MM.1S (cell line): ENCODE results near the gene PCNT.

Experiments
- DNase-seq: peaks from one replicate; pipeline ENCODE4 v3.0.0-alpha.2; 2015
- H2AFZ ChIP-seq: fragments of 300-600 bp; sonication (generic); 2 replicates; pipeline ENCODE4 v1.6.0; 2016; ENCODE audit warnings: antibody characterized with exemption, low read length
- H3F3A ChIP-seq: fragments of 300-600 bp; sonication (generic); 2 replicates; pipeline ENCODE4 v1.6.1; 2016; ENCODE audit warnings: mild to moderate bottlenecking, antibody characterized with exemption, low read length, moderate library complexity, mixed read lengths; ENCODE audit not compliant: insufficient read depth
- H3K27ac ChIP-seq: fragments of 300-600 bp; sonication (generic); 2 replicates; pipeline ENCODE4 v1.5.1; 2016; ENCODE audit warnings: mild to moderate bottlenecking, low read length
- H3K27me3 ChIP-seq: fragments of 300-600 bp; sonication (generic); replicated peaks from 2 replicates; pipeline ENCODE4 v1.6.0; 2016; ENCODE audit warnings: low read length; ENCODE audit not compliant: insufficient read depth
- H3K36me3 ChIP-seq: fragments of 300-600 bp; sonication (generic); replicated peaks from 2 replicates; pipeline ENCODE4 v1.6.1; 2016; ENCODE audit warnings: mild to moderate bottlenecking, low read length, mixed read lengths; ENCODE audit not compliant: insufficient read depth
- H3K4me1 ChIP-seq: fragments of 300-600 bp; sonication (generic); 2 replicates; pipeline ENCODE4 v1.6.1; 2016; ENCODE audit warnings: low read length, mixed read lengths
- H3K4me2 ChIP-seq: fragments of 300-600 bp; sonication (generic); 2 replicates; pipeline ENCODE4 v1.6.0; 2016; ENCODE audit warnings: low read depth, low read length
- H3K4me3 ChIP-seq: fragments of 300-600 bp; sonication (generic); 2 replicates; pipeline ENCODE4 v1.5.1; 2016; ENCODE audit warnings: low read length, mixed read lengths
- H3K79me2 ChIP-seq: fragments of 300-600 bp; sonication (generic); 2 replicates; pipeline ENCODE4 v1.6.1; 2016; ENCODE audit warnings: mixed run types, low read length, mixed read lengths
- H3K9ac ChIP-seq: fragments of 300-600 bp; sonication (generic); 2 replicates; pipeline ENCODE4 v1.6.1; 2016; ENCODE audit warnings: low read length, mixed read lengths
- H3K9me2 ChIP-seq: fragments of 300-600 bp; sonication (generic); replicated peaks from 2 replicates; pipeline ENCODE4 v1.6.1; 2016; ENCODE audit warnings: mild to moderate bottlenecking, low read length, mixed read lengths; ENCODE audit not compliant: insufficient read depth
- H3K9me3 ChIP-seq: fragments of 300-600 bp; sonication (generic); replicated peaks from 2 replicates; pipeline ENCODE4 v1.6.1; 2016; ENCODE audit warnings: mild to moderate bottlenecking, low read length, mixed read lengths; ENCODE audit not compliant: insufficient read depth
- H4K20me1 ChIP-seq: fragments of 300-600 bp; sonication (generic); 2 replicates; pipeline ENCODE4 v1.6.1; 2016; ENCODE audit warnings: mild to moderate bottlenecking, low read length, moderate library complexity, mixed read lengths; ENCODE audit not compliant: insufficient read depth
- CTCF ChIP-seq: fragments of 300-600 bp; sonication (generic); IDR thresholded peaks from 2 replicates; pipeline ENCODE4 v1.5.1; 2016; ENCODE audit warnings: antibody characterized with exemption, low read length, mixed read lengths
- EZH2 ChIP-seq: fragments of 300-600 bp; sonication (generic); optimal IDR thresholded peaks from 2 replicates; pipeline ENCODE3; 2017; ENCODE audit warnings: low read depth, mild to moderate bottlenecking, antibody characterized with exemption, low read length, mixed read lengths
- EZH2phosphoT487 ChIP-seq: fragments of 300-600 bp; sonication (generic); IDR thresholded peaks from 2 replicates; pipeline ENCODE4 v1.6.1; 2018; ENCODE audit warnings: antibody characterized with exemption, low read length

Gene PCNT

GRCh38 chr21:46289655-46290179, 34.2 kb upstream of the PCNT start:
- Histone ChIP-seq H2AFZ (no peak overlapping the region), H3F3A (peaks cover 16% of the 10 kb centered on the region), H4K20me1 (no peaks in the 10 kb centered on the region), H3K36me3 (peaks cover 6% of the 10 kb centered on the region; the same call in 1 of the 2 replicates), H3K9ac (no peak overlapping the region), H3K9me3 (no peaks in the 10 kb centered on the region), H3K4me1 (peaks cover 5% of the 10 kb centered on the region; the same call in 1 of the 2 replicates), H3K27ac (no peak overlapping the region), H3K79me2 (peaks cover 21% of the 10 kb centered on the region), H3K9me2 (no peaks in the 10 kb centered on the region), H3K4me3 (no peak overlapping the region), H3K4me2 (no peak overlapping the region), H3K27me3 (no peaks in the 10 kb centered on the region)
- no peak for DNase-seq
- no peak for TF ChIP-seq EZH2phosphoT487
- no peak for TF ChIP-seq CTCF
- TF ChIP-seq EZH2, result no peak

- no peak overlapping the region for H3K27ac ChIP-seq
- H4K20me1 ChIP-seq, result no peaks in the 10 kb centered on the region
- TF ChIP-seq CTCF (no peak), EZH2phosphoT487 (no peak), EZH2 (no peak)
- H3K4me1 ChIP-seq, result no peaks in the 10 kb centered on the region
- H3F3A ChIP-seq, result peaks cover 3% of the 10 kb centered on the region
- peaks cover 10% of the 10 kb centered on the region; the same call in 1 of the 2 replicates for H3K79me2 ChIP-seq
- H3K4me2 ChIP-seq, result no peak overlapping the region
- peaks cover 6% of the 10 kb centered on the region; the same call in 1 of the 2 replicates for H3K36me3 ChIP-seq
- no peak for DNase-seq
- H2AFZ ChIP-seq, result no peak overlapping the region
- H3K9me3 ChIP-seq, result no peaks in the 10 kb centered on the region
- no peaks in the 10 kb centered on the region for H3K27me3 ChIP-seq
- H3K9me2 ChIP-seq, result no peaks in the 10 kb centered on the region
- H3K4me3 ChIP-seq, result no peak overlapping the region
- H3K9ac ChIP-seq, result no peak overlapping the region
Measured at GRCh38 chr21:46291561-46291960, 32.4 kb upstream of the PCNT start.

- Histone ChIP-seq H3K9ac (no peak overlapping the region), H3K4me1 (no peaks in the 10 kb centered on the region), H4K20me1 (no peaks in the 10 kb centered on the region), H3K9me3 (no peaks in the 10 kb centered on the region), H3K9me2 (no peaks in the 10 kb centered on the region), H3F3A (no peaks in the 10 kb centered on the region), H3K4me3 (no peak overlapping the region), H3K4me2 (no peak overlapping the region), H3K27me3 (no peaks in the 10 kb centered on the region), H3K27ac (no peak overlapping the region), H3K36me3 (peaks cover 6% of the 10 kb centered on the region; the same call in 1 of the 2 replicates), H3K79me2 (0 out of 2 replicates have a peak, but pooled peaks cover under 1% of the 10 kb centered on the region), H2AFZ (no peak overlapping the region)
- no peak for TF ChIP-seq EZH2phosphoT487
- no peak for TF ChIP-seq CTCF
- DNase-seq, result no peak
Measured at GRCh38 chr21:46294647-46295176, 29.2 kb upstream of the PCNT start.
